T47D (cell line): Measurements from ENCODE around the gene FOXL2.

Experiments
- DNase-seq, 2 experiments: peaks; one replicate each; pipeline versions ENCODE4 v3.0.0 to v3.0.0-alpha.2; 2011 to 2012; ENCODE audit warnings: low read depth in 1 of 2, low spot score in 1 of 2
- JUND ChIP-seq: IDR thresholded peaks from 2 replicates; pipeline ENCODE4 v1.6.1; 2012; ENCODE audit warnings: low read depth
- in situ Hi-C: cut with HindIII; loops from 2 replicates; pipeline ENCODE4 v1.10.0; 2016; ENCODE audit warnings: low sequenced_read_pairs, low pct_unique_long_range_greater_than_20kb

Gene FOXL2

GRCh38 chr3:138960417-138960852 lies 13.5 kb upstream of the FOXL2 start:
- DNase-seq: no peak
- no peak for TF ChIP-seq JUND
- in situ Hi-C loops: no loop called here

- in situ Hi-C loops: no loop called here
- TF ChIP-seq JUND: no peak
- DNase-seq: no peak
These were observed 3.8 kb upstream of the FOXL2 start for GRCh38 chr3:138950701-138951100.

- TF ChIP-seq JUND: no peak
- DNase-seq: no peak
These were observed 3.2 kb upstream of the FOXL2 start for GRCh38 chr3:138950006-138950644.

GRCh38 chr3:138949445-138950005 lies 2.6 kb upstream of the FOXL2 start:
- no peak for TF ChIP-seq JUND
- in situ Hi-C loops: no loop called here

More at GRCh38 chr3:138950006-138950644, 3.2 kb upstream of the FOXL2 start:
- in situ Hi-C loops: no loop called here

GRCh38 chr3:138949002-138949418 lies 2.1 kb upstream of the FOXL2 start:
- TF ChIP-seq JUND: no peak
- in situ Hi-C loops: no loop called here
- DNase-seq: no peak

More at GRCh38 chr3:138949445-138950005, 2.6 kb upstream of the FOXL2 start:
- no peak for DNase-seq

GRCh38 chr3:138948371-138949001 lies 1.5 kb upstream of the FOXL2 start:
- in situ Hi-C loops: no loop called here
- no peak for DNase-seq
- TF ChIP-seq JUND: no peak

GRCh38 chr3:138947495-138948121 lies 671 bp upstream of the FOXL2 start:
- TF ChIP-seq JUND: no peak
- in situ Hi-C loops: no loop called here
- DNase-seq: no peak

- DNase-seq: no peak
- in situ Hi-C loops: no loop called here
These were observed 951 bp downstream of the FOXL2 start for GRCh38 chr3:138945709-138946662.

GRCh38 chr3:138944929-138945708 lies 1.8 kb downstream of the FOXL2 start:
- in situ Hi-C loops: no loop called here
- no peak for DNase-seq
- TF ChIP-seq JUND: no peak

More at GRCh38 chr3:138945709-138946662, 951 bp downstream of the FOXL2 start:
- TF ChIP-seq JUND: no peak

GRCh38 chr3:138944654-138944928 lies 2.3 kb downstream of the FOXL2 start:
- TF ChIP-seq JUND: no peak
- in situ Hi-C loops: no loop called here
- no peak for DNase-seq

- TF ChIP-seq JUND: no peak
- in situ Hi-C loops: no loop called here
- DNase-seq: no peak
These were observed 2.9 kb downstream of the FOXL2 start for GRCh38 chr3:138943724-138944653.
